Central memory CD4-positive, alpha-beta T cell (primary cell): ENCODE results near the gene INSC.

ENCODE experiments used
- DNase-seq: peaks from one replicate; pipeline ENCODE4 v3.0.0; 2022

The INSC gene

DNA sequence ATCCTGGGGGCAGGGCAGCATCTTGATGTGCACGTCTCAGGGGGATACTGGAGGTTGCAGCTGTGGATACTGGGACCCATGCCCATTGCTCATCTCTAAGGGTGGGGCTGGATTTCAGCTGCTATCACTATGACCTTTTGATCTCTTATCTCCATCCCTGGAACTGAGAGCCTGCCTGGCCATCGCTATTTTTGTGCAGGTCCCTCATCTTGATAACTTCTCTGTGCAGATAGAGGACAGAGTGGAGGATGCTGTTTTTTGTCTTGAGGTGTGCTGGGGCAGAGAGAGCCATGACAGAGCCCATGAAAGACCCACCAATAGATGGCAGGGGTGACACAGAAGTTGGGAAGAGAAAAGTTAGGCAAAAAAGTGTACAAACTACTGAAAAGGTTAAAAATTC, 5.1 kb upstream of the INSC start:
- DNase-seq = no peak

DNA sequence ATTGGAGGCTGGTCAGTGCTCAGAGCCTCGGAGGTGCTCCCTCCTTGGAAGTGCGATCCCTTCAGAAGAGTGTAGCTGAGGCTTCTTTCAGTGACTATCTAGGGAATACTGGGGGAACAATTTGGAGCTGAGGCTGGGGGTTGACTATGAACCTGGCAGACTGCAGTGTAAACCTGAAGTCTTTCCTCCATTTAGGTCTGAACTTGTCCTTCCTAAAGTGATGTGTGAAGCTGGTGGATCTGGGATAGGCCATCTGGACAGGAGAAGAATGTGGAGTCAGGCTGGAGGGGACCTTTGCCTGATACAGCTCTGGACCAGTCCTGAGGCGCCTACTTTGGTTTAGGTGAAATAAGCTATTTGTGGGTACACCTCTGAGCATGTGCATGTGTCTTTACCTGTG, 3.5 kb upstream of the INSC start:
- no peak for DNase-seq

DNA sequence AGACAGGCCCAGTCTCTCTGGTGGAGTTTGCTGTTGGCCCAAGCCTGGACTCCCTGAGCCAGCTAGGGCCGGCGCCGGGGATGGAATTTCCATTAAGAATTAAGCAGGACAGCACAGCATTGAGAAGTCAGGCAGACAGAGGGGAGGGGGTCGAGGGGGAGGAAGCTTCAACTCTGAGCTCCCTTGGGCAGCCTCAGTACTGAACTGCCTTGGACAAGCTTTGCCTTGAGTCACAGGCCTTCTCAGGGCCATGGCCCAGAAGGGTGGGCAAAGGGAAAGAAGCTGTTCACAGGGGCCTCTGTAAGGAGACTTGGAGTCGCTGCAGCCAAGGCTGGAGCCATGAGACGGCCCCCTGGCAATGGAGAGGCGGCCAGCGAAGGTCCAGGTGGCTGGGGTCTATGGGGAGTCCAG, 2.6 kb upstream of the INSC start:
- no peak for DNase-seq

DNA sequence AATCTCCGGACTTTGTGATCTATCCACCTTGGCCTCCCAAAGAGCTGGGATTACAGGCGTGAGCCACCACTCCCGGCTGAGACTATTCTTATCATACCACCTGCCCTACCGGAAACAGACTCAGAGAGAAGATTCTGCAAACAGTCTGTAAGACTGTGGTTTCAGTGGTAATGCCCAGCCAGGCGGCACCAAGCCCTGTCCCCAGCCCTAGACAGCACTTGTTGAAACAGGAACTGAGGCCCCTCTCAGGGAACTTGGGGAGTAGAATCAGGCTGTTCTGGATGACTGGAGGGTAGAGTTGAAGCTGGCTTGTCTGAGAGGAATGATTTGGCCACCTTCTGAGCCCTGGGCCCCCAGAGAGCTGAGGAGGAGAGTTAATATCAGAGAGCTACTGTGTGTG, 1.3 kb upstream of the INSC start:
- no peak for DNase-seq

DNA sequence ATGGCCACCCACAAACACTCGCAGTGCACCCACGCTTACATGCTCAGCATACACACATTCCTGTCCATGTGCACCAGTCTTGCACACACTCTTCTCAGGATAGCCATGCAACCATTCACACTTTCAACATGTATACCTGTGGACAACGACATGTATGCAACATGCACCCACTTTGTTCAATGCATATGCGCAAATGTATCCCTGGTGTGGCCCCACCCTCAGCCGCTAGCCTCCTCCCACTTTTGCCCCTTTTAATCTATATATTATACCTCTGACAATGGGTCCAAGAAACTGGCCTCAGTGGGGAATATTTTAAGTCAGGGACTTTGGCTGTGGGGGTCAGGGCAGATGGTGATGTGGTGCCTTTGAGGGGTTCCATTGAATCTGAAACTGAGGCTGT, 963 bp downstream of the INSC start:
- DNase-seq = no peak

DNA sequence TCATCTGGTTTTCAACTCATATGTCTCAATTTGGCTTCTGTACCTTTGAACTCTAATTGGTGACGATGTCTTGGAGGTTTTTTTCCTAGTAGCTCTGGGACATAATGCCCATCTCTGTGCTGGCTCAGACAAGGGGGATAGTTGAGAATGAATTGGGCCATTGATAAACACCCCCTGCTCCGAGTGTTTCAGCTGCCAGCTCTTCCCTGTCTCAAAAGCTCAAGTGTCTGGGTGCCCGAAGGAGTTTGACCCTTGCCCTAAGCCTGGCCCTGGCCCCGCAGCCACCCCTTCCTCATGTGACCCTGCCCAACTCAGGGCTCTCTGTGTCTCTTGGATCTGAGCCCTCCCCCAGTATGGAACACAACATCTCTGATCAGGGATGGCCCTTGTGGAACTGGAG, 3.0 kb downstream of the INSC start:
- no peak for DNase-seq

DNA sequence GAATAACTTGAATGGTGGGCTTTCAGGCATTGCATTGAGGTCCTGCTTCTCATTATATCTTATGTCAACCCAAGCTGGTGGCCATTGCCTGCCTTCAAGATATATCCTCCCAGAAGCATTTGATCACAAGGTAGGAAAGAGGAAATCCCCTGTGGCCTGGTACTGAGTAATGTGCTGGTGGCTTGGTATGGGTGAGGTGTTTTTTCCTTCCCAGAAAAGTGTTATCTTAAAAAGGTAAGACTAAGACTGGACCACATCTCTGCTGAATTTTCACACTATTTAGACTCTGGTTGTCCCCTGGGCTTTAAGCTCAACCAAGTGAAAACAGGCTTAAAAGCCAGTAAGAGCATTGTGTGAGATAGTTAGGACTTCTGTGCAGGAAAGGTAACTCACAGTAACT, 3.7 kb downstream of the INSC start:
- no peak for DNase-seq

DNA sequence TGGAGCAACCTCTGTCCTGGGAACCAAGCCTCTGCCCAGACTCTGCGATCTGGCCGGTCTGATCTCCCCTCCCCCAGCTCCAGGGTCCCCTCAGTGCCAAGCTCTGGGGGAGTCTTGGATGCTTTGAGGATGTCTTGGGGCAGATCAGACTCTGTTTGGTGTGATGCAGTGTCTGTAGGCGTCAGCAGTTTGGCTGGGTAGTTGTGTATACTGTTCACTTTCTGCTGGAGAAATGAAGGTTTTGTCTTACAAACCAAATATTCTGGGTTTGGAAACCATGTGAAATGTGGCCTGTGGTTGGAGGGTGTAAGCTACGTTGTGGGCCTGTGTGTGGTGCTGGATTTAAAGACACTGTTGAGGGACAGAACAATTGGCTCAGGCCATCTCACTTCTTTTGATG, 4.6 kb downstream of the INSC start:
- DNase-seq = no peak

DNA sequence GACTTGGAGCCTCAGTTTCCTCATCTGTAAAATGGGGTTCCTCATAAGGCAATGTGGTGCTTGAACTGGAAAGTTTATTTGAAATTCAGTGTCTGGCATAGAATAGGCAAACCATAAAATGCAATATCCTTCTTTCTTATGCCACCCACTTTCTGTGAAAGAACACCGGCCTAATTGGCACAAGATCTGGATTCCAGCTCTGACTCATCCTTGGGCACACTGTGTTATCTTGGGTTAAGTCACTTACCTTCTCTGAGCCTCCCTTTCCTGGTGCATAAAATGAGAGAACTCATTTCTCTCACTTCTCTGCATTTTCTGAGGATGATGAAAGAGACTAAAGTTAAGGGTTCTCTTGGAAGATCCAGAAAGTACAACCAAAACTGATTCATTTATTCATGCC, 5.1 kb downstream of the INSC start:
- no peak for DNase-seq

DNA sequence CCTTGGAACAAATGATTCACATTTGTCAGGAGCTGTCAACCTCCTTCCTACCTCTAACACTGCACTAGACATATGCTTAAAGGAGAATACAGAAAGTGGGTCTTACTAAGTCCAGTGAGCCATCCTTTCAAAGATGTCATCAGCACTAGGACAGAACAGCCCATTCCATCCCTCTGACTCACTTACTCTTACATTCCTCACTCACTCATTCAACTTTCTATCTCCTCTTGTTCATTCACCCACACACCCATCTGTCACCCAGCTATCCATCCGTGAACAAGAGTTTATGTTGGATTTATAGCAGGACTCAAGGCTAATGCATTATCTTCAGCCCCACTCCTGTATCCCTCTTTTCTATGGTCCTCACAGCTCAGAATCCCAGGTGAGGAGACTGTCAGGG, 9.1 kb downstream of the INSC start:
- no peak for DNase-seq

DNA sequence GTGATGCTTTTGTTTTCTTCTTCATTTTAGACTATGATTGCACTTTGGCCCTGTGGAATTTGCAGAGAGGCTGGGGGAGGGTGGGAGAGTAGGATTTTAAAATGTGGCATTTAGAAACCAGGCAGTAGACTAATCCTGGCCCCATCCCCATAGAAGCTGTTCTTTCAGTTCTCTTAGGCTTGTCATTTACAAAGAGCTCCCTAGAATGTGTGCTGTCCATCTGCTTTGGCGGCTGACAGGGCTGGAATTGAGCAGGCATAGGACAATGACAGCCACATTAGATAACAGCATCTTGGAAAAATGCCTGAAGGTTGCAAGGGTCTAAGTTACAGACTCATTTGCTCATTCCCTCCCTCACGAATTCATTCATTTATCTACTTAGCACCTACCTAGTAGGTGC, 9.8 kb downstream of the INSC start:
- DNase-seq = no peak

DNA sequence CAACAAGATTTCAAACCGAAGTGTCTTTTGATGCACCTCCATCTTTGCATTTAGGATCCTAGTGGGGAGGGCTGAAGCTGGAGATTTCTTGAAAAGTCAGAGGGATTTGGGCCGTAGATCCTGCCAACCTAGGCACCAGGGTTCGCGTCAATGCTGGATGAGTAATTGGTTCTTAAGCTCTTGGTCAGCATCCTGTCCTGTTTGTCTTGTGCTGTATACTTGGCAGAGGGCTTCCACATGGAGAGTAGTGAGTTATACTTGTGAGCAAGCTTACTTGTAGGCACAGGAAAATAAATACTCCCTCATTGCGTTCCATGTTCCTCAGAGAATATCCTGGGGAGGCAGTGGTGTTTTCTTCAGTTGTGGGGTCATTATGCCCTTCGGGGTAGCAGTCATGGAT, 12.6 kb downstream of the INSC start:
- no peak for DNase-seq

DNA sequence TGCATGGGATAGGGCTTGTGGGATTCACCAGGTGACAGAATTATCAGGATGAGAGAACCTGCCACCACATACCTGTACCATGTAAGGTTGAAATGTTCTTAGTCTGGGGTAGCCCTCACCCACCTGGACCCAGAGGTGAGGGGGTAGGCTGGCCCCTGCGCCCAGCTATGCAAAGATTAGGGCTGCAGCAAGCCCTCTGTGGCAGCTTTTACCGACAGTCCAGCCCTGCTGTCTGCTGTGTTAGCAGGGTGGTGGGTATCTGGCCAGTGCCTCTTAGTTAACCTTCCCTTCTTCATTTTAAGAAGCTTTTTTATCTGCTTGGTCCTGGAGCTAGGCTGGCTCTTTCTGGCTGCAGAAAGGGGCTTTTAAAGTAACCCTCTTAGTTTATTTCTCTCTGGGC, 13.9 kb downstream of the INSC start:
- DNase-seq = no peak

DNA sequence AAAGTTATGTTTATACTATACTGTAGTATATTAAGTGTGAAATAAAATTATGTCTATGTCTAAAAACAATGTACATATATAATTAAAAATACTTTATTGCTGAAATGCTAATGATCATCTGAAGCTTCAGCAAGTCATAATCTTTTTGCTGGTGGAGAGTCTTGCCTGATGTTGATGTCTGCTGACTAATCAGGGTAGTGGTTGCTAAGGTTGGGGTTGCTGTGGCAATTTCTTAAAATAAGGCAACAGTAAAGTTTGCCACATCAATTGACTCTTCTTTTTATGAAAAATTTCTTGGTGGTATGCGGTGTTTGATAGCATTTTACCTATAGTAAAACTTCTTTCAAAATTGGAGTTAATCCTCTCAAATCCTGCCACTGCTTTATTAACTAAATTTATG, 21.4 kb downstream of the INSC start:
- DNase-seq = no peak

DNA sequence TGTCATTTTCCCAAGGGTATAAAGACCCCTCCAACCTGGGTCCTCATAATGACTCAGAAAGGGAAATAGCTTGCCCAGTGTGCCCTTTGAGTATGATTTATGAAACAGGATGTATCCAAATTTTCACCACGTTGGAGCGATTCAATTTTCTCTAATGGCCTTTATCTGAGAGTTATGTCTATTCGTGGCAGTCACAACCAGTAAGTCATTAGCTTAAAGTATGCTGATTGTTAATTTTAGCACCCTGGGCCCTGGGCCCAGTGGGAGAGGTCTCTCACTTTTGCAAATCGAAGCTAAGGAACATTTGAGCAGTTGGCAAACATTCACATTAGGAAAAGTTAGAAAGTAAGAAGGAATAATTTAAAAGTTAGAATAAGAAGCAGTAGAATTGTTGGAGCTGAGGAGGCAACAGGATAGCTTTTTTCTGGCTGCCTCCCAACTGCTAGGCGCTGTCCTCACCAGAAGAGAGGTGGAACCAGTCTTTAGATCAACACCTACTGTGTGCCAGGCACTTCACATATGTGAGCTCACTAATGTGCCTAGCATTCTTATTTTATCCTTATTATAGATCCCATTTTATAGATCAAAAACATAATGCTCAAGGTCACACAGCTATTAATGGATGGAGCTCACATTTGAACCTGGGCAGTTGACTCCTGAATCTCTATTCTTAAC, 24.5 kb downstream of the INSC start:
- DNase-seq = no peak

DNA sequence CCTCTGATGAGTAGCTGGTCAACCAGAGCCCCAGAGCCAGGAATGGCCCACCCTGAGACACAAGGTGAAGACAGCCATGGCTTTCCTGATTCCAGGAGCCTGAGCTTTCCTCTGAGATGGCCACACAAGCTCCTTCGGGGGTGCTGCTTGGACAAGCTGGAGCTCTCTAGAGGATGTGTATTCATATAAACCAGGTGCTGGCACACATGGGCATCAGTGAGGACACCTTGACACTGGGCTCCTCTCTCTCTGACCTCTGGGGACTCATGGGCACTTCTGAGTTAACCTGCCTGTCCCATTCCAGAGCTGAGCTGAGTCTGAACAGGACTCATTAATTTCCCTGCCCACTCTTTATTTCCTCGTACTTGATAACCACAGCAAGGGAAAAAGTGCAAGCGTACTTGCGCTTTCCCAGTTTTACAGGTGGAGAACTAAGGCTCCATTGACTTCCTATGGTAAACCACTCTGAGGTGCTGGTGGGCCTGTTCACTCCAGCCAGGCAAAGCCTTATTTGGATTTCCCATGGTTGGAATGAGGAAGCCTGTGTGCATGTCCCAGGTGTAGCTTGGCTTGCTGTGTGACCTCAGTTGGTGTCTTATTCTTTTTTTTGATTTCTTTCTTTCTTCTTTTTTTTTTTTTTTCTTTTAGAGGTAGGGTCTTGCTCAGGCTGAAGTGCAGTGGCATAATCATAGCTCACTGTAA, 25.4 kb downstream of the INSC start:
- no peak for DNase-seq

DNA sequence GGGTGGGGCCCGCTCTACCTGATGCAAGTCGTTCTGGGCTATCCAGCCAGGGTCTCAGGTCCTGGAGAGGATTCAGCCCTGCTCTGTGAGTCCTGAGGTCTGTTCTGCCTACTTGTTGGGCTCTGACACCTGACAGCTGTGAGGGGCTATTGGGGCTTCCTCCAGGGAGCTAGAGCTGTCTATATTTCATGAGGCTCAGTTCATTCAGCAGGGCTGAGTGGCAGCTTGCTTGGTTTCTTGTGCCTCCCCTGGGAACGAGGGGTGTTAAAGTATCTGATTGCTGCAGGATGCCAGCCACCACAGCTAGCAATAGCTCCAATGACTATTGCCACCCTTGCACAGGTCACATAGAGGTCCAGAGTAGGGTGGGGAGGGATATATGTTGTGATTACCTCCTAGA, 26.7 kb downstream of the INSC start:
- no peak for DNase-seq

DNA sequence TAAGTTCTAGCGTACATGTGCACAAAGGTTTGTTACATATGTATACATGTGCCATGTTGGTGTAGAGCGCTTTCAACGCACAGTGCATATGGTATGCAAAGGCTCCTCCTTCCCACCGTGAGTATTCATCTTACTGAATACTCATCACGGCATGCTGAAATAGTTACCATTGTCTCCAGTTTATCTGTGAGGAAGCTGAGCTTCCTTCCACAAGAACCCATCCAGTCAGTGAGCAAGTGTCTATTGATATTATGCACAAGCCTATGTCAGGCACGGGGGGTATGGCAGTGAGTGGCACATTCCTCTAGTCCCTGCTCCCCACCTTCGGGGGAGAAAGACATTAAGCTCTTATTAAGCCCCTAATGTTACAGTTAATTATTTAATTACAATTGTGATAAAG, 28.1 kb downstream of the INSC start:
- DNase-seq = no peak

DNA sequence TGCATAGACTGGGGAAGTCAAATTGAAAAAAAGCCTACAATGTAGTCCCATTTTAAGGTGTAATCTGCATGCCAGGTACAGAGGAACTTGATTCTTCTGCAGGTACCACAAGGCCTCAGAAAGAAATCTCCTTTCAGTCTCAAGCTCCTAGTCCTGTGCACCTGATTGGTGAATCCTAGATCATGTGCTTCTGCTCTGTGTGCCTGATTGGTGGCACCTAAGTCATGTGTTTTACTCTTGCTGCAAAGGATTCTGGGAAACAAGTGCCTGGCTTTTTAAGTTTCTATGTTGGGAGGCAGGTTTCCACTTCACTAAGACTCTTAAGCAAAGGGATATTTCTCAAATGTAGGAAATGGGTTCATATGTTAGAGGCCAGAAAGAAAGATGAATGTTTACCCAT, 29.1 kb downstream of the INSC start:
- no peak for DNase-seq

DNA sequence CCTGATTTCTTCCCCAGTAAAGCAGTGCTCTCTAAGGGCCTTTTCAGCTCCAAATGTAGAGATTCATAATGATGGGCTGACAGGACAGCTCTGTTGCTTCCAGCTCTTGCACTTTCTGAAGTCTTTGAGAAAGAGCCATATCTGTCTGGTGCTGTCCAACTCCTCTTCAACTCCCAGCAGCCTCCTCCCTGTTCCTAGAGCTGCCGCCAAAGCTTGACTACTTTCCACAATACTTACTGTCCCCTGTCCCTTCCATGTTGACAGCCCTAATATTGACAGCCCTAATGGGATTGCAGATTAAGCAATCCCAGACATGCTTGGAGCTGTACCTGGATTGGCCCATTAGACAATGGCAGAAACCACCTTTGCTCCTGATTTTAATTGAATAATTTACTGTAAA, 29.6 kb downstream of the INSC start:
- no peak for DNase-seq

DNA sequence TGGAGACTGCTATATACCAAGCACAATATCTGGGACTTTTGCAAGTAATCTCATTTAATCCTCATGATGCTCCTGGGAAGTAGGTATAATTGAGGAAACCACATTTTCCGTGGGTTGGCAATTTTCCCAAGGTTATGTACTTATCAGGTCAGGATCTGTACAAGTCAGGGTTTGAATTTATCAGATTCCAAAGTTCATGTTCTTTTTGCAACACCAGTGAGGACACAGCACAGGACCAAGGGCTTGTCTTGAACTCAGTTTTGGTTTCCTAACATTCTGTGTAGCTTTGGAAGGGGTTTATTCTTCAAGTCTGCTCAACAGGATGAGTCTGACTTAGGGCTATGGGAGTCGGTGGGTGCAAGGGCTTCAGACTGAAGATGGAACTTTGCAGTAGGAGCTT, 30.4 kb downstream of the INSC start:
- DNase-seq = no peak

DNA sequence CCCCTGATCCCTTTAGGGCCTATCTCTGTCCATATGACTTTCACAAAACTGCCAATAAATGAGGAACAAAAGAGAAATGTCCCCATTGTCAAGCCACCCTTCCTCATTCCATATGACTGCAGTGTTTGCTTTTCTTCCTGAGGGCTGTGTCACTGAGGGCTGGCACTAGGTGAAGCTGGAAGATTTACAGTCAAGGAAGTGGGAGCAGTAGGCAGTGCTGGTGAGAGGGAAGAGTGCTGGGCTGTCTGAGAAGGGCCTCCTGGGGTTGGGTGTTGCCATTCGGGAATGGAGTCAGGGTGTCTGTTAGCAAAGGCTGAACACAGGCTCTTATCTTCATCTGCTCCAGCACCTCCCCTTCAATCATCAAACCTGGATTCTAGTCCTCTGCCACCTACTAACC, 30.9 kb downstream of the INSC start:
- DNase-seq = no peak

DNA sequence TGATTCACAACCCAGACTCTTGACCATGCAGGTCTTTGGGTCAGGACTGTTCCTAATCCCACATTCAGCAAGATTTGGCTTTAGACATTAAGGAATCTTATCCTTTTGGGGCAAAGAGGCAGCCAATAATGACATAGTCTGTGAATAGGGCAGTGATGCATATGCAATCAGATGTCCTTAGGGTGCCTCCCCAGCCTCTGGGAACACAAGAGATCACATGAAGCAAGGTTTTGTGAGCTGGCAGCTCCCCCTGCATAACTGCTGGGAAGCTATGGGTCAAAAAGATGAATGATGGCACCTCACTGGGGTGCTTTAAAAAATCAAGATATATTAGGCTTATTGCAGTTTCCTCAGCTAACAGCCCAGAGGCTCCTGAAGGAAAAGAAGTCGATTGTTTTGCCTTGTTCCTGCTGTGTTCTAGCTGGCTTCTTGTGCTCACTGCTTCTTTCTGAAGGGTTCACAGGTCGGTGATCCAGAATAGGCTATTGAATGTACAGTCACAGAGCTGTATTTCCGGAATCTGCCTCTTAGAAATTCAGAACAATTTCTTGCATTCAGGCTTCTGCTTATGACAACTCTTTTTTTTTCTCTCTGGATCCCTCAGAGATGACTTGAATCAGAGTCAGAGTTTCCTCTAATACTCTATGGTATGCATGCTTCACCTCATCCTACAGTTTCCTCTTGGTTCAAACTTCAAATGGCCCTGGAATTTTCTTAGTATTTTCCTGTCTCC, 31.7 kb downstream of the INSC start:
- DNase-seq = no peak

DNA sequence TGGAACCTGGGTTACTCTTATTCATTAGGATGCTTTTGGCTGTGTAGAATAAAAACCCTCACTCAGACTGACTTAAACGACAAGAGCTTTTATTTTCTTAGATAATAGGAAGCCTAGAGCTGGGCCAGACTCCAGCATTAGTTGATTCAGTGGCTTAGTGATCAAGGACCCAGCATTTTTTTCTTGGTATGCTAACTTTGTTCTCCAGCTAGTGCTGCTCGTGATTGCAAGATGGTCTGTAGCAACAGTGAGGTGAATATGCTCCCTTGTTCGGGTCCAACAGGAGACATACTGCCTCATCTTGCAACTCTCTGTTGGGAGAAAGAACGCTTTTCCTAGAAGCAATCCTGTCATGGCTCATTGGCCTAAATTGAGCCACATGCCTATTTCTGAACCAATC, 33.4 kb downstream of the INSC start:
- DNase-seq = no peak
